GM12878 (cell line): ENCODE data around the gene ZNF350. TPM values are rescaled to one million over a fixed set of nuclear protein-coding genes. Genes with fewer than 3 reads are reported as not detected.
A peak's percentile ranks its signal among the peaks of the same experiment; 100 is the strongest.

Experiments used
- CHD2 ChIP-seq: IDR thresholded peaks from 2 replicates; pipeline ENCODE4 v1.6.1; 2011; ENCODE audit warnings: low read depth, low read length, improper control_type of control experiment, borderline replicate concordance
- DPF2 ChIP-seq: fragments of 450-650 bp; IDR thresholded peaks from 2 replicates; pipeline ENCODE4 v1.6.1; 2017; ENCODE audit warnings: mild to moderate bottlenecking
- EED ChIP-seq: sonication (generic); IDR thresholded peaks from 2 replicates; pipeline ENCODE4 v1.6.1; 2016; ENCODE audit warnings: antibody characterized with exemption, low read depth
- HDAC2 ChIP-seq: fragments of 200-600 bp; sonication (generic); IDR thresholded peaks from 2 replicates; pipeline ENCODE4 v1.6.1; 2017
- LARP7 ChIP-seq: fragments of 450-650 bp; IDR thresholded peaks from 2 replicates; pipeline ENCODE4 v1.6.1; 2017; ENCODE audit warnings: mild to moderate bottlenecking
- MEF2B ChIP-seq: fragments of 450-650 bp; IDR thresholded peaks from 2 replicates; pipeline ENCODE4 v1.6.1; 2018; ENCODE audit warnings: mild to moderate bottlenecking, moderate library complexity; ENCODE audit not compliant: partially characterized antibody, poor library complexity, severe bottlenecking
- MLLT1 ChIP-seq: fragments of 450-650 bp; IDR thresholded peaks from 2 replicates; pipeline ENCODE4 v1.6.1; 2016; ENCODE audit warnings: mild to moderate bottlenecking
- MTA3 ChIP-seq: IDR thresholded peaks from 2 replicates; pipeline ENCODE4 v1.6.1; 2012; ENCODE audit warnings: low read length, inconsistent platforms, borderline replicate concordance
- POLR2A ChIP-seq: IDR thresholded peaks from 2 replicates; pipeline ENCODE4 v1.6.1; 2011; ENCODE audit warnings: low read depth, mild to moderate bottlenecking, low read length
- RFX5 ChIP-seq: IDR thresholded peaks from 2 replicates; pipeline ENCODE4 v1.6.1; 2011; ENCODE audit warnings: low read depth, low read length, improper control_type of control experiment
- SIX5 ChIP-seq: IDR thresholded peaks from 2 replicates; pipeline ENCODE4 v1.6.1; 2011; ENCODE audit warnings: mild to moderate bottlenecking, low read depth, low read length, moderate library complexity; ENCODE audit not compliant: severe bottlenecking
- ZBTB4 ChIP-seq: fragments of 450-650 bp; formaldehyde crosslinking; IDR thresholded peaks from 2 replicates; pipeline ENCODE4 v1.4.0; 2022; ENCODE audit warnings: mild to moderate bottlenecking, moderate library complexity
- ZNF24 ChIP-seq: fragments of 450-650 bp; IDR thresholded peaks from 2 replicates; pipeline ENCODE4 v1.6.1; 2017; ENCODE audit warnings: antibody characterized with exemption, mild to moderate bottlenecking
- ZSCAN29 ChIP-seq: fragments of 450-650 bp; IDR thresholded peaks from 2 replicates; pipeline ENCODE4 v1.6.1; 2017; ENCODE audit warnings: mild to moderate bottlenecking, moderate library complexity
- polyA plus RNA-seq, 11 experiments: library from polyadenylated mRNA; depleted of rRNA in 4 of 11; unstranded in 6 of 11; stranded (reverse) in 5 of 11; fragments of >200 nt; fragmentation: Nextera tagmentation in 4 of 11; fragmentation: Illumina TruSeq in 1 of 11; extraction: Ambion mirVana in 4 of 11; extraction: Trizol in 1 of 11; gene quantifications; 1 replicate in 1 of 11; 2 replicates in 10 of 11; pipeline versions ENCODE4 v1.2.1 to v1.2.3, GENCODE V29; 2011 to 2016; ENCODE audit warnings: inconsistent platforms in 2 of 11, missing spikeins in 2 of 11, low read depth in 1 of 11
- total RNA-seq, 4 experiments: library from RNA; depleted of rRNA in 3 of 4; stranded (reverse); fragments of >200 nt in 3 of 4; fragmentation: Illumina TruSeq in 1 of 4; extraction: Trizol in 1 of 4; gene quantifications; 2 replicates each; pipeline versions ENCODE4 v1.2.1 to v1.2.3, GENCODE V29; 2013 to 2021
- TF ChIP-seq, protein P1 (sequence below): fragments of 450-650 bp; IDR thresholded peaks from 2 replicates; pipeline ENCODE4 v1.6.1; 2017; ENCODE audit warnings: low read depth, mild to moderate bottlenecking, moderate library complexity
- TF ChIP-seq, protein P2 (sequence below): fragments of 450-650 bp; IDR thresholded peaks from 2 replicates; pipeline ENCODE4 v1.6.1; 2016; ENCODE audit warnings: mild to moderate bottlenecking, moderate library complexity, borderline replicate concordance

Gene ZNF350
- total and polyA plus RNA-seq, 10 of the 15 experiments (the other 5 are each of a cell fraction or from before 2014, with no cell fraction given), result 6.4 to 11.8 (median 10.0) TPM

GRCh38 chr19:52028027-52028779 is 41.6 kb upstream of the ZNF350 start, which contains the start of gene ZNF614 (continued):
- TF ChIP-seq RFX5 (no peak), DPF2 (0 out of 2 replicates have a peak, but pooled peaks have one; percentile 15), ZBTB4 (no peak), SIX5 (peak; percentile 79), MTA3 (no peak), HDAC2 (no peak), POLR2A (peak; percentile 98), LARP7 (no peak), ZNF24 (no peak), CHD2 (peak; percentile 99), EED (0 out of 2 replicates have a peak, but pooled peaks have one; percentile 15), MEF2B (peak; percentile 94), MLLT1 (peak; percentile 84), ZSCAN29 (no peak)
- TF ChIP-seq, protein P1, sequence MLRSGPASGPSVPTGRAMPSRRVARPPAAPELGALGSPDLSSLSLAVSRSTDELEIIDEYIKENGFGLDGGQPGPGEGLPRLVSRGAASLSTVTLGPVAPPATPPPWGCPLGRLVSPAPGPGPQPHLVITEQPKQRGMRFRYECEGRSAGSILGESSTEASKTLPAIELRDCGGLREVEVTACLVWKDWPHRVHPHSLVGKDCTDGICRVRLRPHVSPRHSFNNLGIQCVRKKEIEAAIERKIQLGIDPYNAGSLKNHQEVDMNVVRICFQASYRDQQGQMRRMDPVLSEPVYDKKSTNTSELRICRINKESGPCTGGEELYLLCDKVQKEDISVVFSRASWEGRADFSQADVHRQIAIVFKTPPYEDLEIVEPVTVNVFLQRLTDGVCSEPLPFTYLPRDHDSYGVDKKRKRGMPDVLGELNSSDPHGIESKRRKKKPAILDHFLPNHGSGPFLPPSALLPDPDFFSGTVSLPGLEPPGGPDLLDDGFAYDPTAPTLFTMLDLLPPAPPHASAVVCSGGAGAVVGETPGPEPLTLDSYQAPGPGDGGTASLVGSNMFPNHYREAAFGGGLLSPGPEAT, result peak; percentile 82
- TF ChIP-seq, protein P2, sequence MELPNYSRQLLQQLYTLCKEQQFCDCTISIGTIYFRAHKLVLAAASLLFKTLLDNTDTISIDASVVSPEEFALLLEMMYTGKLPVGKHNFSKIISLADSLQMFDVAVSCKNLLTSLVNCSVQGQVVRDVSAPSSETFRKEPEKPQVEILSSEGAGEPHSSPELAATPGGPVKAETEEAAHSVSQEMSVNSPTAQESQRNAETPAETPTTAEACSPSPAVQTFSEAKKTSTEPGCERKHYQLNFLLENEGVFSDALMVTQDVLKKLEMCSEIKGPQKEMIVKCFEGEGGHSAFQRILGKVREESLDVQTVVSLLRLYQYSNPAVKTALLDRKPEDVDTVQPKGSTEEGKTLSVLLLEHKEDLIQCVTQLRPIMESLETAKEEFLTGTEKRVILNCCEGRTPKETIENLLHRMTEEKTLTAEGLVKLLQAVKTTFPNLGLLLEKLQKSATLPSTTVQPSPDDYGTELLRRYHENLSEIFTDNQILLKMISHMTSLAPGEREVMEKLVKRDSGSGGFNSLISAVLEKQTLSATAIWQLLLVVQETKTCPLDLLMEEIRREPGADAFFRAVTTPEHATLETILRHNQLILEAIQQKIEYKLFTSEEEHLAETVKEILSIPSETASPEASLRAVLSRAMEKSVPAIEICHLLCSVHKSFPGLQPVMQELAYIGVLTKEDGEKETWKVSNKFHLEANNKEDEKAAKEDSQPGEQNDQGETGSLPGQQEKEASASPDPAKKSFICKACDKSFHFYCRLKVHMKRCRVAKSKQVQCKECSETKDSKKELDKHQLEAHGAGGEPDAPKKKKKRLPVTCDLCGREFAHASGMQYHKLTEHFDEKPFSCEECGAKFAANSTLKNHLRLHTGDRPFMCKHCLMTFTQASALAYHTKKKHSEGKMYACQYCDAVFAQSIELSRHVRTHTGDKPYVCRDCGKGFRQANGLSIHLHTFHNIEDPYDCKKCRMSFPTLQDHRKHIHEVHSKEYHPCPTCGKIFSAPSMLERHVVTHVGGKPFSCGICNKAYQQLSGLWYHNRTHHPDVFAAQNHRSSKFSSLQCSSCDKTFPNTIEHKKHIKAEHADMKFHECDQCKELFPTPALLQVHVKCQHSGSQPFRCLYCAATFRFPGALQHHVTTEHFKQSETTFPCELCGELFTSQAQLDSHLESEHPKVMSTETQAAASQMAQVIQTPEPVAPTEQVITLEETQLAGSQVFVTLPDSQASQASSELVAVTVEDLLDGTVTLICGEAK, result no peak; the same call in 1 of the 2 replicates
